ENCODE measurements around the gene ALS2CL. TPM values are rescaled to one million over a fixed set of nuclear protein-coding genes. Genes with fewer than 3 reads are reported as not detected.

The ALS2CL gene
- total RNA-seq, 4 donors from 2014 or later: 129 to 260 (median 172) TPM

GRCh38 chr3:46675843-46676567 lies 17.5 kb downstream of the ALS2CL start:
- no peaks in the 10 kb centered on the region for H3K9me3 ChIP-seq
- TF ChIP-seq POLR2A (IDR thresholded peaks at IDR 0.05) (no peak), EP300 (IDR thresholded peaks at IDR 0.05) (no peak), POLR2AphosphoS5 (IDR thresholded peaks at IDR 0.05) (no peak)
- TF ChIP-seq, protein P1, sequence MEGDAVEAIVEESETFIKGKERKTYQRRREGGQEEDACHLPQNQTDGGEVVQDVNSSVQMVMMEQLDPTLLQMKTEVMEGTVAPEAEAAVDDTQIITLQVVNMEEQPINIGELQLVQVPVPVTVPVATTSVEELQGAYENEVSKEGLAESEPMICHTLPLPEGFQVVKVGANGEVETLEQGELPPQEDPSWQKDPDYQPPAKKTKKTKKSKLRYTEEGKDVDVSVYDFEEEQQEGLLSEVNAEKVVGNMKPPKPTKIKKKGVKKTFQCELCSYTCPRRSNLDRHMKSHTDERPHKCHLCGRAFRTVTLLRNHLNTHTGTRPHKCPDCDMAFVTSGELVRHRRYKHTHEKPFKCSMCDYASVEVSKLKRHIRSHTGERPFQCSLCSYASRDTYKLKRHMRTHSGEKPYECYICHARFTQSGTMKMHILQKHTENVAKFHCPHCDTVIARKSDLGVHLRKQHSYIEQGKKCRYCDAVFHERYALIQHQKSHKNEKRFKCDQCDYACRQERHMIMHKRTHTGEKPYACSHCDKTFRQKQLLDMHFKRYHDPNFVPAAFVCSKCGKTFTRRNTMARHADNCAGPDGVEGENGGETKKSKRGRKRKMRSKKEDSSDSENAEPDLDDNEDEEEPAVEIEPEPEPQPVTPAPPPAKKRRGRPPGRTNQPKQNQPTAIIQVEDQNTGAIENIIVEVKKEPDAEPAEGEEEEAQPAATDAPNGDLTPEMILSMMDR (IDR thresholded peaks at IDR 0.05): no peak
- H3K36me3 ChIP-seq: peaks cover 53% of the 10 kb centered on the region
- H3K27me3 ChIP-seq: no peaks in the 10 kb centered on the region
- no peak overlapping the region for H3K4me3 ChIP-seq
- 77% methylated on average over 4 of the region's 9 CpGs for WGBS
- no peak overlapping the region for H3K27ac ChIP-seq
- H3K4me1 ChIP-seq: no peaks in the 10 kb centered on the region
- peak in 1 of 2 donors; percentile 54 for DNase-seq (ENCODE audit: low spot score in 2 of 2)

DNA sequence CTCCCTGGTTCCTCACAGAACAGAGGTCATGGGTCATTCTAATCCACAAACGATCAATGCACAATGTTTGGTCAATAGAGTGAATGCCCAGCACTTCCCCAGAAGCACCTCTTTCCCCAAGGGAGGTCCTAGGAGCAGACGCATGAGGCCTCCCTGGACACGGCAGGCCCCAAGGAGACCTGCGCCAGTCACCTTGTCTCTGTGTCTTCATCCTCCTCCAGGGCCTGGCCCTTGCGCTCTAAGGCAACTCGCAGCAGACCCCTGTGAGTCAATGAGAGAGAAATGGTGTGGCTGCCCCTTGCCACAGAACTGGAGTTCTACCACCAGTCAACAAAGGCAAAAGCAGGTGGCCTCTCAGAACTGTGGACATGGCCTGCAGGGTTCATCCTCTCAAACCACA lies 18.1 kb downstream of the ALS2CL start:
- DNase-seq (ENCODE audit: low spot score in 2 of 2): no peak
- H3K9me3 ChIP-seq: no peaks in the 10 kb centered on the region
- no peaks in the 10 kb centered on the region for H3K4me1 ChIP-seq
- WGBS: 100% methylated on average over 1 of the region's 6 CpGs
- H3K4me3 ChIP-seq: no peak overlapping the region
- TF ChIP-seq, protein P1 (IDR thresholded peaks at IDR 0.05): no peak
- TF ChIP-seq EP300 (IDR thresholded peaks at IDR 0.05): no peak
- no peaks in the 10 kb centered on the region for H3K27me3 ChIP-seq
- H3K27ac ChIP-seq: no peak overlapping the region
- peaks cover 47% of the 10 kb centered on the region for H3K36me3 ChIP-seq

GRCh38 chr3:46674031-46674845 lies 19.2 kb downstream of the ALS2CL start:
- no peaks in the 10 kb centered on the region for H3K4me1 ChIP-seq
- no peaks in the 10 kb centered on the region for H3K9me3 ChIP-seq
- WGBS: 92% methylated on average over 10 of the region's 12 CpGs
- TF ChIP-seq POLR2AphosphoS5 (IDR thresholded peaks at IDR 0.05): no peak
- no peak for TF ChIP-seq EP300 (IDR thresholded peaks at IDR 0.05)
- TF ChIP-seq, protein P1 (IDR thresholded peaks at IDR 0.05): no peak
- TF ChIP-seq POLR2A (IDR thresholded peaks at IDR 0.05): no peak
- no peak overlapping the region for H3K4me3 ChIP-seq
- no peak overlapping the region for H3K27ac ChIP-seq
- H3K27me3 ChIP-seq: no peaks in the 10 kb centered on the region
- DNase-seq (ENCODE audit: low spot score in 2 of 2): peak in 1 of 2 donors; percentile 45
- peaks cover 44% of the 10 kb centered on the region for H3K36me3 ChIP-seq

GRCh38 chr3:46673151-46674030 lies 20.1 kb downstream of the ALS2CL start:
- WGBS: 91% methylated on average over 10 of the region's 10 CpGs
- H3K36me3 ChIP-seq: peaks cover 44% of the 10 kb centered on the region
- peak in 1 of 2 donors; percentile 50 for DNase-seq (ENCODE audit: low spot score in 2 of 2)

More at GRCh38 chr3:46673151-46674030, 20.1 kb downstream of the ALS2CL start:
- Histone ChIP-seq H3K27ac (no peak overlapping the region), H3K9me3 (no peaks in the 10 kb centered on the region), H3K27me3 (no peaks in the 10 kb centered on the region), H3K4me3 (no peak overlapping the region), H3K4me1 (no peaks in the 10 kb centered on the region)
- no peak for TF ChIP-seq POLR2AphosphoS5 (IDR thresholded peaks at IDR 0.05)
- TF ChIP-seq, protein P1 (IDR thresholded peaks at IDR 0.05): no peak
- no peak for TF ChIP-seq POLR2A (IDR thresholded peaks at IDR 0.05)
- no peak for TF ChIP-seq EP300 (IDR thresholded peaks at IDR 0.05)
